Measurements from ENCODE around the gene TMSB4Y.

TMSB4Y gene

DNA sequence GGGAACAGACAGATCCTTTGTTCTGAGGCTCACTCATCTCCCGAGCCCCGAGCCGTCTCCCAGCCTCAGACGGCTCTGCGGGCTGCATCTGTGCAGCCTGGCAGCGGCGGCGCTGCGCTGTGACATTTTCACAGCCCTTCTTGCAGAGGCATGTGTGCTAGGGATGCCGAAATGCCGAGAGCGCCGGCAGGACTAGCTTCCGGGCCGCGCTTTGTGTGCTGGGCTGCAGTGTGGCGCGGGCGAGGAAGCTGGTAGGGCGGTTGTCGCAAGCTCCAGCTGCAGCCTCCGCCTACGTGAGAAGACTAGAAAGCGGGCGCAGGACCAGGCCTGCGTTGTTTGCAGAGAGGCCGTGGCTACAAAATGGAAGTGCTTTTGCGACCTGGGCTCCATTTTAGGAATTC, at the start of gene TMSB4Y:
TMSB4Y (plus strand) TSS at position 332 of the 401 bp plus-strand sequence.
- no peak within 1 kb of the TSS for H3K27ac ChIP-seq
- no peak for TF ChIP-seq ZFX (IDR thresholded peaks at IDR 0.05)
- TF ChIP-seq, protein P1, sequence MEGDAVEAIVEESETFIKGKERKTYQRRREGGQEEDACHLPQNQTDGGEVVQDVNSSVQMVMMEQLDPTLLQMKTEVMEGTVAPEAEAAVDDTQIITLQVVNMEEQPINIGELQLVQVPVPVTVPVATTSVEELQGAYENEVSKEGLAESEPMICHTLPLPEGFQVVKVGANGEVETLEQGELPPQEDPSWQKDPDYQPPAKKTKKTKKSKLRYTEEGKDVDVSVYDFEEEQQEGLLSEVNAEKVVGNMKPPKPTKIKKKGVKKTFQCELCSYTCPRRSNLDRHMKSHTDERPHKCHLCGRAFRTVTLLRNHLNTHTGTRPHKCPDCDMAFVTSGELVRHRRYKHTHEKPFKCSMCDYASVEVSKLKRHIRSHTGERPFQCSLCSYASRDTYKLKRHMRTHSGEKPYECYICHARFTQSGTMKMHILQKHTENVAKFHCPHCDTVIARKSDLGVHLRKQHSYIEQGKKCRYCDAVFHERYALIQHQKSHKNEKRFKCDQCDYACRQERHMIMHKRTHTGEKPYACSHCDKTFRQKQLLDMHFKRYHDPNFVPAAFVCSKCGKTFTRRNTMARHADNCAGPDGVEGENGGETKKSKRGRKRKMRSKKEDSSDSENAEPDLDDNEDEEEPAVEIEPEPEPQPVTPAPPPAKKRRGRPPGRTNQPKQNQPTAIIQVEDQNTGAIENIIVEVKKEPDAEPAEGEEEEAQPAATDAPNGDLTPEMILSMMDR (conservative IDR thresholded peaks at IDR 0.05): no peak

DNA sequence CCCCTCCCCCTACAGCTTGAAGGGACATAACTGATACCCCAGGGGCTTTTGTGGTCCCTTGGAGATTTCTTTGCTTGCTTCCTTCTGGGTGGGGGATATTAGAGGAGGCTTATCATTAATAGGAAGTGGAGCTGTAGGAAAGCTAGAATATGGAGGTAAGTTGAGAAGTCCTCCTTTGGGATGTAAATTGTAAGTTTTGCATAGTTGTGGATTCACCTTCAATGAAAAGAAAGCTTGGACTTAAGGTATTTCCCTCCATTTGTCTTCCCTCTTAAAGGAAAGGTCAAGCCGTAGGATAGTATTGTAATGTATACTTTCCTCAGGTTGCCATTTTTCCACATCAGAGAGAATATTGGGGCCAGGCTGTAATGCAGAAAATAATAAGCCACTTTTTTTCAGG, 39.5 kb upstream of the TMSB4Y start:
- TF ChIP-seq, protein P1 (conservative IDR thresholded peaks at IDR 0.05): no peak
- no peak for TF ChIP-seq ZFX (IDR thresholded peaks at IDR 0.05)
- no peak overlapping the region for H3K27ac ChIP-seq

DNA sequence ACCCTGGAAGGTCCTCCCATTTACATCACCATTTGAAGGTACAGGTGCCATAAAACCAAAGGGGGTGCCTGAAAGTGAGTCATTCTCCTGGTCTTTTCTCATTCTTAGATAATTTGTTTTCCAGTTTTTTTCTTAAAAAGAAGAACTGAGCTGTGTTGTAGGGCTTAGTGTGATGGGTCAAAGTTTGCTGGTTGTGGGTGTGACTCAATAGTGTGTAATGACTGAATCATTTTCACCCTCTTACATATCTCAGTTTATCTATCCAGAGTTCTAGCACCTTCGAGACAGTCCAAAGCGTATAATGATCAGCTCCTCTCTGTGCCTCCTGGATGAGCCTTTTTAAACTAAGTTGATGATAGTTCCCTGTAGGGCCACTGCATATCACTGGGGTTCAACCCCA, 32.6 kb upstream of the TMSB4Y start:
- no peak overlapping the region for H3K27ac ChIP-seq
- no peak for TF ChIP-seq ZFX (IDR thresholded peaks at IDR 0.05)
- TF ChIP-seq, protein P1 (conservative IDR thresholded peaks at IDR 0.05): no peak

DNA sequence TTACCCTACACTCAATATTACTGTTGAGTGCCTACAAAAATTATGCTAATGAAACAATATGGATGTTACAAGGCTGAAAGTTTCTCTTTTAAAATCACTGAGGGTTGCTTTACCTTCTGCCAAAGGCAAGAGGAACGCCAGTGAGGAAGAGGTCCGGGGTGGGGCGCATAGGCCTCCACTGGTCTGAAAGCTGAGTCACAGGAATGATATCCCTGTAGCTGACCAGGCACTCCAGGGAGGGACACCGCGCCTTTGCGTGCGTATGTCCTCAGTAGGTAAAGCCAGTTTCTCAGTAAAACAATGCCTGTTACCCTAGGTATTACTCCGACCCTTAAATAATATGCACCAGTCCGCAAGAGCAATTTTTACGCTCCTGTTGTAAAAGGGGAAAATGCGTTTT, 1.4 kb upstream of the TMSB4Y start:
- TF ChIP-seq ZFX (IDR thresholded peaks at IDR 0.05): no peak
- TF ChIP-seq, protein P1 (conservative IDR thresholded peaks at IDR 0.05): no peak
- H3K27ac ChIP-seq: no peak overlapping the region

DNA sequence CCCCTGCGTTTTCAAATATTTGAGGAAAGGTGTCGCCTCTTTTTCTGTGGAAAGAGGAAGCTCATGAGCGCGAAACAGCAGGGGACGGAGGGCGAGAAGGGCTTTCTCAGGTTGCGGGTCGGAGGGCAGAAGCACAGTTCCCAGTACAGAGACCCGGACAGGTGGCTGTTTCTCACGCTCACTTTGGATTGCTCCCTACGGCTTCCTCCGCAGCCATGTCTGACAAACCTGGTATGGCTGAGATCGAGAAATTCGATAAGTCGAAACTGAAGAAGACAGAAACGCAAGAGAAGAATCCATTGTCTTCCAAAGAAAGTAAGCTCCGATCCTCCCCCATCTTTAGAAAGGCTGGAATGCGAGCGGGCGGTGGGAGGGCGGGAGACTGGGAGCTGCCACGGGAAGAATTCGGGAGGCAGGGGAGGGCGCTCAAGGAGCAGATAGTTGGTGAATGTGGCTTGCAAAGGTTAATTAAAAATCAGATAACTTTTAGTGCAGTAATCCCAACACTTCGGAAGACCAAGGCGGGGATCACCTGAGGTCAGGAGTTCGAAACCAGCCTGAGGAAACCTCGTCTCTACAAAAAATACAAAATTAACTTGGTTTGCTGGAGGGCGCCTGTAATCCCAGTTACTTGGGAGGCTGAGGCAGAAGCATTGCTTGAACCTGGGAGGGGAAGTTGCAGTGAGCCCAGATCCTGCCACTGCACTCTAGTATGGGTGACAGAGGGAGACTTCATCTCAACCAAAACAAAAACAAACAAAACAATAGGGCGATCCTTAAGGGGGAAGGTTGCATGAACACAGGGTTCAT, 627 bp downstream of the TMSB4Y start:
- TF ChIP-seq, protein P1 (conservative IDR thresholded peaks at IDR 0.05): no peak
- no peak for TF ChIP-seq ZFX (IDR thresholded peaks at IDR 0.05)
- H3K27ac ChIP-seq: no peak overlapping the region

DNA sequence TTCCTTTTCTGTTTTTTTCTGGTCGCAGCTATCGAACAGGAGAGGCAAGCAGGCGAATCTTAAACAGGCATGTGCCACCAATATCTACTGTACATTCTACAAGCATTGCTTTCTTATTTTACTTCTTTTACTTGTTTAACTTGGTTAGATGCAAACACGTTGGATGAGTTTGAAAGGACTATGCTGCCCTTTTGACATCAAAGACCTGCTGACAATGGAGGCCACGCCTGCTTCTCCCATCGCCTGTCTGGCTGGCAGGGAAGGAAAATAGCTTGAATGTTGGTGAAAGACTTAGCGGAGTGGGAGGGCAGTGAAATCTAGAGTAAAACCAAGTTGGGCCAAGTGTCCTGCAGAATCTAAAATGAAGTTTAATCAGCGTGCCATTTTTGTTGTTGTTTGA, 1.5 kb downstream of the TMSB4Y start:
- H3K27ac ChIP-seq: no peak overlapping the region

DNA sequence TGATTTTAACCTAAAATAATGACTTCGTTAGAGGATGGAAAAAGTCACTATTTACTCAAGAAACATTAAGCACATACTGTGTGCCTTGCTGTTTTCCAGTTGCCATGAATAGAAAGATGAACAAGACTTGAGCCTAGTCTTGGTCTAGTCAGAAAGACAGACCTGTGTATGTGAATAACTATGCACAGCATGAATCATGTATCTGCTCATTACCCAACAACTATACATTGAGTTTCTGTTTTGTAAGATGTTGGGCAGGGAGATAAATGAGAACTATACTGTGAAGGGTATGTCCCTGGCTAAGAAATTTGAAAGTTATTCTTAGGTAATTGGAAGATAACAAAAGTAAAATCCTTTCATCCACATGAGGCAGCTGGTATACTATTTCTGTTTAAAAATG, 4.3 kb downstream of the TMSB4Y start:
- H3K27ac ChIP-seq: no peak overlapping the region
- TF ChIP-seq ZFX (IDR thresholded peaks at IDR 0.05): no peak
- TF ChIP-seq, protein P1 (conservative IDR thresholded peaks at IDR 0.05): no peak

More for the DNA sequence above, 1.5 kb downstream of the TMSB4Y start:
- TF ChIP-seq, protein P1 (conservative IDR thresholded peaks at IDR 0.05): no peak
- no peak for TF ChIP-seq ZFX (IDR thresholded peaks at IDR 0.05)

All from C4-2B (cell line).